Measurements from ENCODE around the gene WRAP73.

DNA sequence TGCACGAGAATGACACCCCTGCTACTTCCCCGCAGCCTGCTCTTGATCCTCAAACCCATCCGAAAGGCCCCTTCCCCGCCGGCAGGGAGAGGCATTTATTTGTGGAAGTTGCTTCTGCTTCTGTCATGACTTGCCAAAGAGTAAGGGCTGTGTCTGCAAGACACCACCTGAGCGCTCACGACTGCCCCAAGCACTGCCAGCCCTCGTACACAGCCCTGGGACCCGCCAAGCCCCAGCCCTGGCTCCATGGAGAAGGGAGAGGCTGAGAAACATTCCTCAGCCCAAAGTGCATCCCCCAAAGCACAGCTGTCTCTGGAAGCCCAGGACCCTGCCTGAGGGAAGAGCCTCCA, 31.4 kb downstream of the WRAP73 start:
- TF ChIP-seq, protein P1, sequence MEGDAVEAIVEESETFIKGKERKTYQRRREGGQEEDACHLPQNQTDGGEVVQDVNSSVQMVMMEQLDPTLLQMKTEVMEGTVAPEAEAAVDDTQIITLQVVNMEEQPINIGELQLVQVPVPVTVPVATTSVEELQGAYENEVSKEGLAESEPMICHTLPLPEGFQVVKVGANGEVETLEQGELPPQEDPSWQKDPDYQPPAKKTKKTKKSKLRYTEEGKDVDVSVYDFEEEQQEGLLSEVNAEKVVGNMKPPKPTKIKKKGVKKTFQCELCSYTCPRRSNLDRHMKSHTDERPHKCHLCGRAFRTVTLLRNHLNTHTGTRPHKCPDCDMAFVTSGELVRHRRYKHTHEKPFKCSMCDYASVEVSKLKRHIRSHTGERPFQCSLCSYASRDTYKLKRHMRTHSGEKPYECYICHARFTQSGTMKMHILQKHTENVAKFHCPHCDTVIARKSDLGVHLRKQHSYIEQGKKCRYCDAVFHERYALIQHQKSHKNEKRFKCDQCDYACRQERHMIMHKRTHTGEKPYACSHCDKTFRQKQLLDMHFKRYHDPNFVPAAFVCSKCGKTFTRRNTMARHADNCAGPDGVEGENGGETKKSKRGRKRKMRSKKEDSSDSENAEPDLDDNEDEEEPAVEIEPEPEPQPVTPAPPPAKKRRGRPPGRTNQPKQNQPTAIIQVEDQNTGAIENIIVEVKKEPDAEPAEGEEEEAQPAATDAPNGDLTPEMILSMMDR (conservative IDR thresholded peaks at IDR 0.05; ENCODE audit: low read depth, low read length) = no peak
- TF ChIP-seq EZH2 (IDR thresholded peaks at IDR 0.05; ENCODE audit: borderline replicate concordance, low read depth, low read length, poor library complexity, severe bottlenecking) = no peak
